GM21737 (cell line): ENCODE data around the gene TMEM266.

Experiments used
- ATAC-seq: cut with Tn5 transposase; IDR thresholded peaks from one replicate; pipeline ENCODE4 v1.9.1; 2021; ENCODE audit warnings: mild to moderate bottlenecking, moderate library complexity; ENCODE audit not compliant: unreplicated experiment

TMEM266 gene

GRCh38 chr15:76179023-76179422 lies 119.2 kb downstream of the TMEM266 start:
- ATAC-seq = no peak

GRCh38 chr15:76180321-76180720 lies 120.5 kb downstream of the TMEM266 start:
- ATAC-seq = no peak

- no peak for ATAC-seq
These were observed 121.9 kb downstream of the TMEM266 start for GRCh38 chr15:76181705-76182107.

GRCh38 chr15:76183930-76184649 lies 124.3 kb downstream of the TMEM266 start:
- ATAC-seq = no peak

- ATAC-seq = no peak
These were observed 124.9 kb downstream of the TMEM266 start for GRCh38 chr15:76184650-76185035.

- no peak for ATAC-seq
These were observed 125.9 kb downstream of the TMEM266 start for GRCh38 chr15:76185716-76186115.

GRCh38 chr15:76187163-76187562 lies 127.4 kb downstream of the TMEM266 start:
- ATAC-seq = no peak

- ATAC-seq = no peak
These were observed 129.3 kb downstream of the TMEM266 start for GRCh38 chr15:76189106-76189505.

GRCh38 chr15:76190070-76190564 lies 130.3 kb downstream of the TMEM266 start:
- ATAC-seq = no peak

- peak; percentile 67 for ATAC-seq
These were observed 131.2 kb downstream of the TMEM266 start for GRCh38 chr15:76190751-76191538.

- ATAC-seq = no peak
These were observed 131.9 kb downstream of the TMEM266 start for GRCh38 chr15:76191539-76192244.

- ATAC-seq = no peak
These were observed 132.9 kb downstream of the TMEM266 start for GRCh38 chr15:76192715-76193114.

GRCh38 chr15:76193934-76194333 lies 134.1 kb downstream of the TMEM266 start:
- no peak for ATAC-seq

GRCh38 chr15:76195506-76196268 lies 135.9 kb downstream of the TMEM266 start:
- no peak for ATAC-seq

- no peak for ATAC-seq
These were observed 136.8 kb downstream of the TMEM266 start for GRCh38 chr15:76196269-76197231.

- ATAC-seq = no peak
These were observed 138.1 kb downstream of the TMEM266 start for GRCh38 chr15:76197703-76198455.

GRCh38 chr15:76198456-76199105 lies 138.8 kb downstream of the TMEM266 start:
- no peak for ATAC-seq
